Ishikawa (cell line): ENCODE results near the gene ACTN4.

Source experiments
- CEBPB ChIP-seq: IDR thresholded peaks from 2 replicates; pipeline ENCODE4 v1.6.1; 2012
- CREB1 ChIP-seq: IDR thresholded peaks from 2 replicates; pipeline ENCODE4 v1.6.1; 2012; ENCODE audit warnings: low read depth
- EGR1 ChIP-seq: IDR thresholded peaks from 2 replicates; pipeline ENCODE4 v1.6.1; 2012
- EP300 ChIP-seq: IDR thresholded peaks from 2 replicates; pipeline ENCODE4 v1.6.1; 2012; ENCODE audit warnings: borderline replicate concordance
- FOXM1 ChIP-seq: IDR thresholded peaks from 2 replicates; pipeline ENCODE4 v1.6.1; 2012; ENCODE audit warnings: low read depth, borderline replicate concordance
- NFIC ChIP-seq: IDR thresholded peaks from 2 replicates; pipeline ENCODE4 v1.6.1; 2012
- RAD21 ChIP-seq: IDR thresholded peaks from 2 replicates; pipeline ENCODE4 v1.6.1; 2012; ENCODE audit warnings: low read depth
- REST ChIP-seq: IDR thresholded peaks from 2 replicates; pipeline ENCODE4 v1.6.1; 2012; ENCODE audit warnings: low read depth, mild to moderate bottlenecking
- TAF1 ChIP-seq: IDR thresholded peaks from 2 replicates; pipeline ENCODE4 v1.6.1; 2012; ENCODE audit warnings: low read depth, mild to moderate bottlenecking
- TCF12 ChIP-seq: IDR thresholded peaks from 2 replicates; pipeline ENCODE4 v1.6.1; 2012; ENCODE audit warnings: low read depth
- TEAD4 ChIP-seq: IDR thresholded peaks from 2 replicates; pipeline ENCODE4 v1.6.1; 2012
- YY1 ChIP-seq: IDR thresholded peaks from 2 replicates; pipeline ENCODE4 v1.6.1; 2012; ENCODE audit warnings: low read depth
- ZBTB7A ChIP-seq: IDR thresholded peaks from 2 replicates; pipeline ENCODE4 v1.6.1; 2012; ENCODE audit warnings: low read depth
- TF ChIP-seq, protein P1 (sequence below): IDR thresholded peaks from 2 replicates; pipeline ENCODE4 v1.6.1; 2012
- TF ChIP-seq, protein P2 (sequence below): IDR thresholded peaks from 2 replicates; pipeline ENCODE4 v1.6.1; 2012

The ACTN4 gene

DNA sequence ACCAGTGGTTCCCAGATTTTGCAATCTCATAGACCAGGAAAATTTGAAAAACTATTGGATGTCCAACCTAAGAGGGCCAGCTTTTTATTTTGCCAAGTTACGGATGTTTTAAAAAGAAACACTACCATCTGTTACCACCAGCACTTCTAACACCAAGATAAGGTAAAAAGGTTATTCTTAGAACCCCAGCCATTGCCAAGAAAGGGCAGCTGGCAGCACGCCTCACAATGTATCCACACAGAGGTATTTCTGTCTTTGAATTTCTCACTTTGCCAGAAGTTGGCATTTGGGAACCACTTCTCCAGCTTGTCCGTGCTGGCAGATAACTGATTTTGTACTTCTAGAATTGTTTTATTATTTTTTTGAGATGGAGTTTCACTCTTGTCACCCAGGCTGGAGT lies 68.1 kb downstream of the ACTN4 start:
- no peak for TF ChIP-seq REST
- no peak for TF ChIP-seq CEBPB
- TF ChIP-seq TAF1 = no peak
- no peak for TF ChIP-seq FOXM1
- no peak for TF ChIP-seq EGR1

DNA sequence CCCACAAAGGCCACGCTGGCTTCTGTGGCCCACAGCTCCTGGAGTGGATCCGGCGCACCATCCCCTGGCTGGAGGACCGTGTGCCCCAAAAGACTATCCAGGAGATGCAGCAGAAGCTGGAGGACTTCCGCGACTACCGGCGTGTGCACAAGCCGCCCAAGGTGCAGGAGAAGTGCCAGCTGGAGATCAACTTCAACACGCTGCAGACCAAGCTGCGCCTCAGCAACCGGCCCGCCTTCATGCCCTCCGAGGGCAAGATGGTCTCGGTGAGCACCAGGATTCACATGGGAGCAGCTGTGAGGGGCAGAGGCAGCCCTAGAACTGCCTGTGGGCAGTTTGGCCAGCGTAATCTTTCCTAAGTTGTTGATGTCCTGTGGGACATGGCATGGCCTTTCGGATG lies 69.6 kb downstream of the ACTN4 start:
- TF ChIP-seq TEAD4 = no peak
- TF ChIP-seq RAD21 = no peak
- TF ChIP-seq YY1 = no peak
- no peak for TF ChIP-seq CREB1
- no peak for TF ChIP-seq NFIC
- TF ChIP-seq CEBPB = no peak
- no peak for TF ChIP-seq REST
- TF ChIP-seq, protein P1, sequence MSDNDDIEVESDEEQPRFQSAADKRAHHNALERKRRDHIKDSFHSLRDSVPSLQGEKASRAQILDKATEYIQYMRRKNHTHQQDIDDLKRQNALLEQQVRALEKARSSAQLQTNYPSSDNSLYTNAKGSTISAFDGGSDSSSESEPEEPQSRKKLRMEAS = no peak
- TF ChIP-seq, protein P2, sequence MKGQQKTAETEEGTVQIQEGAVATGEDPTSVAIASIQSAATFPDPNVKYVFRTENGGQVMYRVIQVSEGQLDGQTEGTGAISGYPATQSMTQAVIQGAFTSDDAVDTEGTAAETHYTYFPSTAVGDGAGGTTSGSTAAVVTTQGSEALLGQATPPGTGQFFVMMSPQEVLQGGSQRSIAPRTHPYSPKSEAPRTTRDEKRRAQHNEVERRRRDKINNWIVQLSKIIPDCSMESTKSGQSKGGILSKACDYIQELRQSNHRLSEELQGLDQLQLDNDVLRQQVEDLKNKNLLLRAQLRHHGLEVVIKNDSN = no peak
- no peak for TF ChIP-seq FOXM1
- TF ChIP-seq TAF1 = no peak
- no peak for TF ChIP-seq TCF12
- TF ChIP-seq ZBTB7A = no peak
- TF ChIP-seq EP300 = no peak
- TF ChIP-seq EGR1 = no peak

GRCh38 chr19:38717855-38718254 lies 70.4 kb downstream of the ACTN4 start:
- no peak for TF ChIP-seq CEBPB
- no peak for TF ChIP-seq TCF12
- no peak for TF ChIP-seq ZBTB7A
- TF ChIP-seq CREB1 = no peak
- TF ChIP-seq REST = no peak
- TF ChIP-seq, protein P2 = no peak
- TF ChIP-seq FOXM1 = no peak

- TF ChIP-seq RAD21 (peak; percentile 22), NFIC (peak; percentile 64), FOXM1 (no peak), TEAD4 (peak; percentile 84), EP300 (peak; percentile 15), YY1 (peak; percentile 35; the same call in 1 of the 2 replicates), ZBTB7A (no peak)
- TF ChIP-seq, protein P1 = peak; percentile 76
- TF ChIP-seq, protein P2 = no peak
Measured at GRCh38 chr19:38718747-38719543, 71.5 kb downstream of the ACTN4 start.
